A549 (cell line): ENCODE measurements around the gene TTBK2.

Source experiments
- CTCF ChIP-seq: fragments of >200 bp; sonication (Bioruptor Twin); formaldehyde crosslinking; IDR thresholded peaks from 3 replicates; pipeline ENCODE4 v1.5.1; 2016
- EP300 ChIP-seq, 2 experiments: fragments of >200 bp; sonication (Bioruptor Twin); formaldehyde crosslinking; IDR thresholded peaks; 2 replicates in 1 of 2; 3 replicates in 1 of 2; pipeline ENCODE4 v1.6.1; 2016 to 2017
- MAZ ChIP-seq: fragments of 150-350 bp; IDR thresholded peaks from 2 replicates; pipeline ENCODE4 v1.6.1; 2014; ENCODE audit warnings: antibody characterized with exemption, low read depth, low read length, borderline replicate concordance
- MYC ChIP-seq: IDR thresholded peaks from 2 replicates; pipeline ENCODE4 v1.6.1; 2012; ENCODE audit warnings: mild to moderate bottlenecking, inconsistent platforms, low read length, improper control_type of control experiment, borderline replicate concordance
- PBX3 ChIP-seq: IDR thresholded peaks from 2 replicates; pipeline ENCODE4 v1.6.1; 2012
- PHF8 ChIP-seq: fragments of 200-600 bp; sonication (generic); IDR thresholded peaks from 2 replicates; pipeline ENCODE4 v1.6.1; 2016; ENCODE audit warnings: low read depth, mild to moderate bottlenecking, antibody characterized with exemption, moderate library complexity, borderline replicate concordance
- POLR2A ChIP-seq: IDR thresholded peaks from 2 replicates; pipeline ENCODE4 v1.6.1; 2012; ENCODE audit warnings: mild to moderate bottlenecking, low read length
- REST ChIP-seq: fragments of 200-600 bp; sonication (generic); IDR thresholded peaks from 2 replicates; pipeline ENCODE4 v1.6.1; 2016; ENCODE audit warnings: antibody characterized with exemption, mild to moderate bottlenecking, moderate library complexity

- TF ChIP-seq EP300 (IDR thresholded peaks at IDR 0.05) (no peak), MYC (no peak), CTCF (no peak), PBX3 (no peak), POLR2A (no peak), MAZ (no peak), PHF8 (no peak), REST (no peak)
Observed at GRCh38 chr15:42721016-42721415, 199.6 kb downstream of the TTBK2 start.
